Heart right ventricle (tissue), 16 donors: ENCODE results near the gene FOXL2NB. TPM values are rescaled to one million over a fixed set of nuclear protein-coding genes. Genes with fewer than 3 reads are reported as not detected.

Source experiments
- ATAC-seq, 8 donors: fragments of 200-7000 bp; cut with Tn5 transposase; one replicate each; pipeline ENCODE4 v1.9.1; 2020; ENCODE audit warnings: mild to moderate bottlenecking in 8 of 8, moderate library complexity in 8 of 8, moderate number of reproducible peaks in 1 of 8
- DNase-seq, 2 donors: peaks; one replicate each; pipeline ENCODE4 v3.0.0-alpha.2; 2020
- H3K27ac ChIP-seq, 10 donors: fragments of 200-600 bp; sonication (generic) in 2 of 10; one replicate each; pipeline versions ENCODE4 v1.5.0 to v1.8.0; 2020 to 2022; ENCODE audit warnings: mild to moderate bottlenecking in 3 of 10
- H3K27me3 ChIP-seq, 7 donors: fragments of 200-600 bp; one replicate each; pipeline ENCODE4 v1.8.0; 2021 to 2022; ENCODE audit warnings: mild to moderate bottlenecking in 2 of 7
- H3K36me3 ChIP-seq, 9 donors: fragments of 200-600 bp; sonication (generic) in 1 of 9; one replicate each; pipeline versions ENCODE4 v1.5.0 to v1.8.0; 2020 to 2022; ENCODE audit warnings: mild to moderate bottlenecking in 2 of 9
- H3K4me1 ChIP-seq, 9 donors: fragments of 200-600 bp; sonication (generic) in 1 of 9; one replicate each; pipeline versions ENCODE4 v1.5.0 to v1.8.0; 2020 to 2022; ENCODE audit warnings: mild to moderate bottlenecking in 4 of 9
- H3K4me3 ChIP-seq, 10 donors: fragments of 200-600 bp; sonication (generic) in 2 of 10; one replicate each; pipeline versions ENCODE4 v1.5.0 to v1.8.0; 2020 to 2022; ENCODE audit warnings: mild to moderate bottlenecking in 7 of 10, moderate library complexity in 2 of 10
- H3K9me3 ChIP-seq, 11 donors: fragments of 200-600 bp in 10 of 11; sonication (generic) in 2 of 11; one replicate each; pipeline versions ENCODE4 v1.5.0 to v1.8.0; 2013 to 2022; ENCODE audit warnings: mild to moderate bottlenecking in 2 of 11, control low read depth in 1 of 11, moderate library complexity in 1 of 11
- CTCF ChIP-seq, 9 donors: fragments of 200-600 bp; sonication (generic) in 2 of 9; IDR thresholded peaks; one replicate each; pipeline versions ENCODE4 v1.5.0 to v1.8.0; 2021 to 2022; ENCODE audit warnings: antibody characterized with exemption in 9 of 9, mild to moderate bottlenecking in 5 of 9, moderate library complexity in 1 of 9
- WGBS, 2 donors: extraction: QIAGEN DNeasy Blood & Tissue Kit; methylation state at CpG; one replicate each; pipeline ENCODE4 v1.1.7; 2013; ENCODE audit warnings: inconsistent platforms in 1 of 2; 5-methylcytosine and 5-hydroxymethylcytosine counted together
- intact Hi-C, 10 donors: fragments of 100-400 bp; cut with DNase I; formaldehyde crosslinking; loops; one replicate each; pipeline versions ENCODE4 v1.11.1 to v1.14.2; 2022
- polyA plus RNA-seq, 2 donors: library from polyadenylated mRNA; stranded (reverse); fragments of 200-250 nt; gene quantifications; one replicate each; pipeline ENCODE4 v1.2.3, GENCODE V29; 2013
- total RNA-seq, 10 donors: library from RNA; stranded (reverse); fragmentation: NEBNext Ultra II Directional in 3 of 10; extraction: Animal tissue kit (Norgen Biotek cat#: 25700) in 3 of 10; gene quantifications; one replicate each; pipeline versions ENCODE4 v1.2.1 to v1.2.4, GENCODE V29; 2021 to 2023
- donor health status: Arrhythmogenic right ventricular cardiomyopathy.
- donor health status: ischemic (EF 13 %, LVEDD 7.1; RV severe dilation, severe dysfunction).
- donor health status: healthy with polysubstance abuse.
- donor health status: DM: no; HTN: yes; CAD: no.
- donor health status: DM: no; HTN: no; CAD: no.
- donor health status: ischemic (EF 25% LVEDD 6.9; RV normal size, moderate dysfunction).
- donor health status: ischemic (EF 25% LVEDD 5.7; RV mildly dilated, moderate dysfunction).
- donor health status: healthy.
- donor health status: DM: yes; HTN: yes; CAD: no.
- donor health status: Ischemic cardiomyopathy.
- donor health status: ischemic (EF 35%, LVEDD 5.7; RV mildly dilated, moderate dysfunction).
- donor health status: nonischemic (EF 11% LVEDD 7.7; RV severe dilation, severe dysfunction).
- donor health status: DM: yes; HTN: yes; CAD: no.
- donor health status: PGD.
- donor health status: ischemic (EF 29% LVEDD 5.4; RV normal size, mild dysfunction).
- donor health status: nonischemic (EF 23%, LVEDD 6.1; RV moderate dilation, normal function).

Gene FOXL2NB
- total and polyA plus RNA-seq, 12 donors, result 0.01 to 0.13 (median 0.06) TPM; not detected in 9

- TF ChIP-seq CTCF (IDR thresholded peaks at IDR 0.05), result no peak
Measured at GRCh38 chr3:138974462-138974861, 27.4 kb downstream of the FOXL2NB start.

GRCh38 chr3:138975351-138975750 is 28.3 kb downstream of the FOXL2NB start:
- Histone ChIP-seq H3K27me3 (peaks cover 0 to 20% (median 12%) of the 10 kb centered on the region in 7 donors), H3K36me3 (no peaks in the 10 kb centered on the region), H3K4me3 (no peak overlapping the region), H3K9me3 (no peaks in the 10 kb centered on the region), H3K27ac (no peak overlapping the region), H3K4me1 (no peaks in the 10 kb centered on the region)
- WGBS, 2 donors, result 87 to 89% methylated on average over 8 of the region's 8 CpGs
- no peak for TF ChIP-seq CTCF (IDR thresholded peaks at IDR 0.05)
- ATAC-seq (no peak), DNase-seq (no peak)
- intact Hi-C loops, result no loop called here

More at GRCh38 chr3:138974462-138974861, 27.4 kb downstream of the FOXL2NB start:
- Histone ChIP-seq H3K9me3 (no peaks in the 10 kb centered on the region), H3K36me3 (no peaks in the 10 kb centered on the region), H3K27me3 (peaks cover 0 to 27% (median 16%) of the 10 kb centered on the region in 7 donors), H3K4me1 (no peaks in the 10 kb centered on the region), H3K27ac (no peak overlapping the region), H3K4me3 (no peak overlapping the region)
- 81 to 82% methylated on average over 5 of the region's 5 CpGs for WGBS, 2 donors
- no peak for ATAC-seq
- no peak for DNase-seq
- intact Hi-C loops, result no loop called here

GRCh38 chr3:138976047-138976446 is 29.0 kb downstream of the FOXL2NB start:
- no peak for TF ChIP-seq CTCF (IDR thresholded peaks at IDR 0.05)
- DNase-seq (no peak), ATAC-seq (no peak)
- H3K36me3 ChIP-seq, result no peaks in the 10 kb centered on the region
- intact Hi-C loops, result no loop called here
- peaks cover 0 to 15% (median 9%) of the 10 kb centered on the region in 7 donors for H3K27me3 ChIP-seq
- H3K9me3 ChIP-seq, result no peaks in the 10 kb centered on the region
- H3K4me1 ChIP-seq, result no peaks in the 10 kb centered on the region
- H3K4me3 ChIP-seq, result no peak overlapping the region
- H3K27ac ChIP-seq, result no peak overlapping the region

GRCh38 chr3:138984816-138985215 is 37.8 kb downstream of the FOXL2NB start:
- no peaks in the 10 kb centered on the region for H3K9me3 ChIP-seq
- DNase-seq (no peak), ATAC-seq (no peak)
- intact Hi-C loops, result no loop called here
- no peaks in the 10 kb centered on the region for H3K4me1 ChIP-seq
- no peak for TF ChIP-seq CTCF (IDR thresholded peaks at IDR 0.05)
- H3K27ac ChIP-seq, result no peak overlapping the region
- H3K36me3 ChIP-seq, result no peaks in the 10 kb centered on the region
- 62 to 68% methylated on average over 3 of the region's 3 CpGs for WGBS, 2 donors
- H3K4me3 ChIP-seq, result no peak overlapping the region
- H3K27me3 ChIP-seq, result peaks cover 0 to 7% (median 0%) of the 10 kb centered on the region in 7 donors
